Measurements from ENCODE around the gene C10orf105.

C10orf105 gene

GRCh38 chr10:71746344-71747037, 26.9 kb upstream of the C10orf105 start:
- TF ChIP-seq POLR2AphosphoS5 (IDR thresholded peaks at IDR 0.05; ENCODE audit: low read depth, low read length) (no peak), TAF1 (IDR thresholded peaks at IDR 0.05; ENCODE audit: borderline replicate concordance, insufficient read depth, low read length) (no peak), REST (IDR thresholded peaks at IDR 0.05; ENCODE audit: insufficient read depth in 1 of 2, low read depth in 2 of 2, low read length in 2 of 2) (no peak), SIN3A (IDR thresholded peaks at IDR 0.05; ENCODE audit: borderline replicate concordance, insufficient read depth, low read length) (no peak), FOXP2 (optimal IDR thresholded peaks at IDR 0.05; ENCODE audit: borderline replicate concordance, extremely low read depth, extremely low read length, insufficient read depth) (no peak)

- TF ChIP-seq FOXP2 (optimal IDR thresholded peaks at IDR 0.05; ENCODE audit: borderline replicate concordance, extremely low read depth, extremely low read length, insufficient read depth), result no peak
- TF ChIP-seq TAF1 (IDR thresholded peaks at IDR 0.05; ENCODE audit: borderline replicate concordance, insufficient read depth, low read length), result no peak
- no peak for TF ChIP-seq POLR2AphosphoS5 (IDR thresholded peaks at IDR 0.05; ENCODE audit: low read depth, low read length)
- no peak for TF ChIP-seq SIN3A (IDR thresholded peaks at IDR 0.05; ENCODE audit: borderline replicate concordance, insufficient read depth, low read length)
- no peak for TF ChIP-seq REST (IDR thresholded peaks at IDR 0.05; ENCODE audit: insufficient read depth in 1 of 2, low read depth in 2 of 2, low read length in 2 of 2)
These were observed 26.2 kb upstream of the C10orf105 start for GRCh38 chr10:71745664-71746250.

GRCh38 chr10:71744897-71745663, 25.5 kb upstream of the C10orf105 start:
- TF ChIP-seq FOXP2 (optimal IDR thresholded peaks at IDR 0.05; ENCODE audit: borderline replicate concordance, extremely low read depth, extremely low read length, insufficient read depth), result no peak
- no peak for TF ChIP-seq REST (IDR thresholded peaks at IDR 0.05; ENCODE audit: insufficient read depth in 1 of 2, low read depth in 2 of 2, low read length in 2 of 2)
- TF ChIP-seq TAF1 (IDR thresholded peaks at IDR 0.05; ENCODE audit: borderline replicate concordance, insufficient read depth, low read length), result no peak
- TF ChIP-seq SIN3A (IDR thresholded peaks at IDR 0.05; ENCODE audit: borderline replicate concordance, insufficient read depth, low read length), result no peak

- no peak for TF ChIP-seq FOXP2 (optimal IDR thresholded peaks at IDR 0.05; ENCODE audit: borderline replicate concordance, extremely low read depth, extremely low read length, insufficient read depth)
- no peak for TF ChIP-seq TAF1 (IDR thresholded peaks at IDR 0.05; ENCODE audit: borderline replicate concordance, insufficient read depth, low read length)
- TF ChIP-seq SIN3A (IDR thresholded peaks at IDR 0.05; ENCODE audit: borderline replicate concordance, insufficient read depth, low read length), result no peak
- TF ChIP-seq REST (IDR thresholded peaks at IDR 0.05; ENCODE audit: insufficient read depth in 1 of 2, low read depth in 2 of 2, low read length in 2 of 2), result no peak
- no peak for TF ChIP-seq POLR2AphosphoS5 (IDR thresholded peaks at IDR 0.05; ENCODE audit: low read depth, low read length)
These were observed 24.3 kb upstream of the C10orf105 start for GRCh38 chr10:71743866-71744265.
